Bone marrow (tissue), 2 donors: ENCODE data around the gene UPF2.
"Not testable (repeated sequence)": the region's sequence is repeated elsewhere in the genome, so short reads cannot be mapped to it uniquely, and the experiment has no call there.

Experiments
- DNase-seq, 2 donors: peaks; one replicate each; lab custom pipeline; 2025; lab: John Stamatoyannopoulos, UW

UPF2 gene

GRCh38 chr10:12042797-12043651, at the start of gene UPF2:
Gene UPF2 (minus strand): TSS chr10:12042809. CDS start chr10:12035423, 7,386 bp downstream.
- peak; percentile 98 to 99 for DNase-seq

GRCh38 chr10:12091421-12091820, 48.8 kb upstream of the UPF2 start:
- DNase-seq: no peak

- no peak for DNase-seq
Measured at GRCh38 chr10:12088919-12089318, 46.3 kb upstream of the UPF2 start.

GRCh38 chr10:12081879-12082557, 39.4 kb upstream of the UPF2 start:
- no peak for DNase-seq

- DNase-seq: no peak
Measured at GRCh38 chr10:12081470-12081869, 38.9 kb upstream of the UPF2 start.

GRCh38 chr10:12077580-12078180, 35.1 kb upstream of the UPF2 start:
- DNase-seq: peak in 1 of 2 donors; percentile 78

GRCh38 chr10:12073526-12073925, 30.9 kb upstream of the UPF2 start:
- no peak for DNase-seq

- DNase-seq: not testable (repeated sequence)
Measured at GRCh38 chr10:12071441-12071840, 28.8 kb upstream of the UPF2 start.

- peak; percentile 83 to 95 for DNase-seq
Measured at GRCh38 chr10:12068449-12069269, 26.1 kb upstream of the UPF2 start, which contains the start of gene DHTKD1. Gene DHTKD1 (plus strand): TSS chr10:12068954. CDS start chr10:12069034, 80 bp downstream.

- DNase-seq: no peak
Measured at GRCh38 chr10:12067336-12067735, 24.7 kb upstream of the UPF2 start.

- no peak for DNase-seq
Measured at GRCh38 chr10:12063483-12063818, 20.8 kb upstream of the UPF2 start.

GRCh38 chr10:12062754-12063482, 20.3 kb upstream of the UPF2 start:
- DNase-seq: no peak

GRCh38 chr10:12061124-12061523, 18.5 kb upstream of the UPF2 start:
- no peak for DNase-seq

- DNase-seq: no peak
Measured at GRCh38 chr10:12056748-12057147, 14.1 kb upstream of the UPF2 start.

- no peak for DNase-seq
Measured at GRCh38 chr10:12055732-12056131, 13.1 kb upstream of the UPF2 start.

- peak in 1 of 2 donors; percentile 72 for DNase-seq
Measured at GRCh38 chr10:12051241-12051640, 8.6 kb upstream of the UPF2 start.

GRCh38 chr10:12050528-12050927, 7.9 kb upstream of the UPF2 start:
- no peak for DNase-seq

GRCh38 chr10:12048547-12048946, 5.9 kb upstream of the UPF2 start:
- DNase-seq: no peak

- DNase-seq: no peak
Measured at GRCh38 chr10:12045596-12045995, 3.0 kb upstream of the UPF2 start.

GRCh38 chr10:12042409-12042796, 206 bp downstream of the UPF2 start:
- DNase-seq: peak in 1 of 2 donors; percentile 33

- DNase-seq: no peak
Measured at GRCh38 chr10:12041766-12042408, 722 bp downstream of the UPF2 start.
